ENCODE data around the gene FAF2. TPM values are rescaled to one million over a fixed set of nuclear protein-coding genes. Genes with fewer than 3 reads are reported as not detected.
"Not testable (repeated sequence)": the region's sequence is repeated elsewhere in the genome, so short reads cannot be mapped to it uniquely, and the experiment has no call there.

FAF2 gene
- total RNA-seq, 1 donor from 2014 or later, result 45.5 TPM

- Histone ChIP-seq H3K4me3 (ENCODE audit: low read depth, low read length) (no peak overlapping the region), H3K36me3 (ENCODE audit: control insufficient read depth, insufficient read depth, low read length) (no peaks in the 10 kb centered on the region), H3K27me3 (ENCODE audit: control insufficient read depth, insufficient read depth, low read length) (no peaks in the 10 kb centered on the region)
- no peak for DNase-seq (ENCODE audit: low read depth)
- no peak for TF ChIP-seq CTCF (IDR thresholded peaks at IDR 0.05; ENCODE audit: insufficient read depth, low read length, poor library complexity, severe bottlenecking)
Measured at GRCh38 chr5:176406436-176407052, 41.6 kb upstream of the FAF2 start.

GRCh38 chr5:176407456-176408251, 40.5 kb upstream of the FAF2 start:
- no peak for TF ChIP-seq CTCF (IDR thresholded peaks at IDR 0.05; ENCODE audit: insufficient read depth, low read length, poor library complexity, severe bottlenecking)
- Histone ChIP-seq H3K27me3 (ENCODE audit: control insufficient read depth, insufficient read depth, low read length) (no peaks in the 10 kb centered on the region), H3K4me3 (ENCODE audit: low read depth, low read length) (no peak overlapping the region), H3K36me3 (ENCODE audit: control insufficient read depth, insufficient read depth, low read length) (no peaks in the 10 kb centered on the region)
- no peak for DNase-seq (ENCODE audit: low read depth)

- not testable (repeated sequence) for DNase-seq (ENCODE audit: low read depth); H3K27me3 ChIP-seq (ENCODE audit: control insufficient read depth, insufficient read depth, low read length); H3K36me3 ChIP-seq (ENCODE audit: control insufficient read depth, insufficient read depth, low read length); H3K4me3 ChIP-seq (ENCODE audit: low read depth, low read length)
Measured at GRCh38 chr5:176408252-176408573, 40.0 kb upstream of the FAF2 start.

- Histone ChIP-seq H3K27me3 (ENCODE audit: control insufficient read depth, insufficient read depth, low read length) (no peaks in the 10 kb centered on the region), H3K4me3 (ENCODE audit: low read depth, low read length) (no peak overlapping the region), H3K36me3 (ENCODE audit: control insufficient read depth, insufficient read depth, low read length) (no peaks in the 10 kb centered on the region)
- no peak for TF ChIP-seq CTCF (IDR thresholded peaks at IDR 0.05; ENCODE audit: insufficient read depth, low read length, poor library complexity, severe bottlenecking)
- no peak for DNase-seq (ENCODE audit: low read depth)
Measured at GRCh38 chr5:176408590-176408989, 39.6 kb upstream of the FAF2 start.

- no peak for TF ChIP-seq CTCF (IDR thresholded peaks at IDR 0.05; ENCODE audit: insufficient read depth, low read length, poor library complexity, severe bottlenecking)
- Histone ChIP-seq H3K36me3 (ENCODE audit: control insufficient read depth, insufficient read depth, low read length) (no peaks in the 10 kb centered on the region), H3K4me3 (ENCODE audit: low read depth, low read length) (no peak overlapping the region), H3K27me3 (ENCODE audit: control insufficient read depth, insufficient read depth, low read length) (no peaks in the 10 kb centered on the region)
- DNase-seq (ENCODE audit: low read depth), result no peak
Measured at GRCh38 chr5:176409765-176410164, 38.4 kb upstream of the FAF2 start.

GRCh38 chr5:176410486-176411180, 37.6 kb upstream of the FAF2 start:
- Histone ChIP-seq H3K27me3 (ENCODE audit: control insufficient read depth, insufficient read depth, low read length) (no peaks in the 10 kb centered on the region), H3K4me3 (ENCODE audit: low read depth, low read length) (no peak overlapping the region), H3K36me3 (ENCODE audit: control insufficient read depth, insufficient read depth, low read length) (no peaks in the 10 kb centered on the region)
- DNase-seq (ENCODE audit: low read depth), result no peak
- no peak for TF ChIP-seq CTCF (IDR thresholded peaks at IDR 0.05; ENCODE audit: insufficient read depth, low read length, poor library complexity, severe bottlenecking)

Data from kidney epithelial cell (primary cell).